GM19463 (cell line): ENCODE measurements around the gene MAPKAPK2.
A peak's percentile ranks its signal among the peaks of the same experiment; 100 is the strongest.
"Not testable (repeated sequence)": the region's sequence is repeated elsewhere in the genome, so short reads cannot be mapped to it uniquely, and the experiment has no call there.

Experiments
- ATAC-seq: cut with Tn5 transposase; IDR thresholded peaks from one replicate; pipeline ENCODE4 v1.9.1; 2021; ENCODE audit warnings: mild to moderate bottlenecking, moderate library complexity; ENCODE audit not compliant: unreplicated experiment

The MAPKAPK2 gene

GRCh38 chr1:206769304-206769731 lies 84.6 kb downstream of the MAPKAPK2 start:
- peak; percentile 57 for ATAC-seq

DNA sequence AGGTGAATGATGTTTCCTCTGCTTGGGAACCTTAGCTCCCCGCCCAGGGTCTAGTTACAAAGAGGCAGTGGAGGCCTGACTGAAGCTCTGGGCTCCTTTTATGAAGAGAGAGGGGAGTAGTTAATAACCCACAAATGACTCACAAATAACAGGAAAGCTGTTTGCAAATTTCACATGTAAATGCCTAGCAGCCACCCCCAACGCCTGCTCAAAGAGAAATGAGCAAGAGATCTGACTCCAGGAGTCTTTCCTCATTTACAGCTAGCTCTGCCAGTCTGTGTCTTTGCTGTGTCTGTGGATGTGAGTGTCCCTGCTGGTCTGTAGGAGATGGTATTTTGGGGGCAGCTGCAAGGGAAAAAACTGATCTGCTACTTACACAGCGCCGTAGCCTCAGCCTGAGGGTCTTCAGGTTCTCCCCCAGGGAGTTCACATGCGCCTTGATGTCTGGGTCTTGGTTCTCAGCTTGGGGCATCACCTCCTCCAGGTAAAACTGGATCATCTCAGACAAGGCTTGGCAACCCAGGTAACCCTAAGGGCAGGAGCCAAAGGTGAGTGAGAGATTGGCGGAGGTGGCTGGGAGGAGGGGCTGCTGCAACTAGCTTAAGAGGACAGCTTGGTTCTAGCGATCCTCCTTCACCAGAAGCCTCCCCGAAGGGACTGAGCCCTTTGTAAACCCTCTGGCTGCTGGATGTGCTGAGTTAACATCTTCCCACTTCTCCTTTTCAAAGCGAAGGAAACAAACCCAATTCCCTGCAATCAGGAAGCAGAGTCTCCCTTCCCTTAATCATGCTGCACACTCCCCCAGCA lies 86.0 kb downstream of the MAPKAPK2 start, which contains the start of gene IL19:
IL19 (plus strand) TSS at position 243 of the 807 bp plus-strand sequence. CDS start 65,890 bp downstream, outside the sequence.
- peak; percentile 26 for ATAC-seq

- no peak for ATAC-seq
These were observed 86.6 kb downstream of the MAPKAPK2 start for GRCh38 chr1:206771338-206771692.

DNA sequence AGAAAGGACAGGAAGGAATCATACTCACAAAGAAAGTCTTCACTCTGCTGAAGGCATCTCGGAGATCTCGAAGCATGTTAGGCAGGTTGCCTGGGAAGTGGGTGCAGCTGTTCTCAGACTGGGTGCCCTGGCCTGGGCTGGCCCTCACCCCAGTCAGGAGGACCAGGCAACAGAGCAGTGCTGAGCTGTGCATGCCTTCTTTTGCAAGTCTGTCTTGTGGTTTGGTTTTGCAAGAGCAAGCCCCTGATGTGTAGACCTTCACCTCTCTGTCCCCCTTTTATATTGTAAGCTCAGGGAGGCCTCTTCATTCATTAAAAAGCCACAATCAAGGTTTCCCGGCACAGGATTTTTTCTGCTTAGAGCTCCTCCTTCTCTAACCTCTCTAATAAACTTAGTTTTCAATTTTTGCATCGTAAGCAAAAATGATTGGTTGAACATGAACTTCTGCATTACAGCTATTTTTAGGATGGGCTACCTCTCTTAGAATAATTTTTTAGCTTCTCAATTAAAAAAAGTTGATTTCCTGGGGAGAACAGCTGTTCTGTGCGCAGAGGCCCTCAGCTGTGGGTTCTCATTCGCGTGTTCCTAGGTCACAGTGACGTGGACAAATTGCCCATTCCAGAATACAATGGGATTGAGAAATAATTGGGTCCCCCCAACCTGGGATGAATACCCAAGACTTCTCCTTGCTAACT lies 87.7 kb downstream of the MAPKAPK2 start, which contains the start of gene IL10:
IL10 (minus strand) TSS at position 252 of the 695 bp plus-strand sequence; CDS start at position 193, 59 bp downstream.
- ATAC-seq, result no peak

GRCh38 chr1:206774093-206774492 lies 89.4 kb downstream of the MAPKAPK2 start:
- no peak for ATAC-seq

- no peak for ATAC-seq
These were observed 91.5 kb downstream of the MAPKAPK2 start for GRCh38 chr1:206776229-206776628.

GRCh38 chr1:206778031-206778430 lies 93.3 kb downstream of the MAPKAPK2 start:
- no peak for ATAC-seq

GRCh38 chr1:206778911-206779310 lies 94.2 kb downstream of the MAPKAPK2 start:
- not testable (repeated sequence) for ATAC-seq

DNA sequence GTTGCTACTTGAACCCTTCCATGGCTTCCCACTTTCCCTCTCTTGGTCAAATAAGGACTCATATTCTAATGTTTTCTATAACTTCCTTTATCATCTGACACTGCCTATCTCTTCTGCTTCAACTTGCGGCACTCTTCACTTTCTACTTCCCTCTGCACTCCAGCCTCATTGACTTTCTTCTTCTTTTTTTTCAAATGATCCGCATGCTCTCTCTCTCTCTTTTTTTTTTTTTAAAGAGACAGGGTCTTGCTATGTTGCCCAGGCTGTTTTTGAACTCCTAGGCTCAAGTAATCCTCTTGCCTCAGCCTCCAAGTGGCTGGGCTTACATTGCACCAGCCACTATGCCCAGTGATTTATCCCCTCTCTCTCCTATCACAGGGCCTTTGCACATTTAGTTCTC lies 94.9 kb downstream of the MAPKAPK2 start:
- ATAC-seq, result no peak

DNA sequence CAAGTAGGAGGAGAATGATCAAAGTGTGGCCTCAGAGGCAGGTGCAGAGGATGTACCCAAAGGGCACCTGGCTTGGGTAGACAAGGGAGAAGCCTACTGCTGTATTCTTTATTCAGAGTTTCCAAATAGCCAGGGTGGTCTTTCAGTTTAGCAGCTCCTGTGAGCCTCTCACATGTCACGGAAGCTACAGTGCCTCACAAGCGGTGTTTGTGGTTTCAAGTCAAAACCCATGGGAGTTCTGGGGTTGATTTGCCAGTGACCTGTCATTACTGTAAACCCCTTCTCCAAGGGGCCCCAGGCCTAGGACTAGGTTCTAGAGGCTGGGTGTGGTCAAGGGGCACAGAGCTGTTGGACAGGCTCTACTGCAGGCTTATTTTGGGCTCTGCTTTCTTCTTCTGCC lies 97.7 kb downstream of the MAPKAPK2 start:
- ATAC-seq, result peak; percentile 61

- ATAC-seq, result no peak
These were observed 98.8 kb downstream of the MAPKAPK2 start for GRCh38 chr1:206783506-206783905.
